ENCODE results near the gene UROS.

DNA sequence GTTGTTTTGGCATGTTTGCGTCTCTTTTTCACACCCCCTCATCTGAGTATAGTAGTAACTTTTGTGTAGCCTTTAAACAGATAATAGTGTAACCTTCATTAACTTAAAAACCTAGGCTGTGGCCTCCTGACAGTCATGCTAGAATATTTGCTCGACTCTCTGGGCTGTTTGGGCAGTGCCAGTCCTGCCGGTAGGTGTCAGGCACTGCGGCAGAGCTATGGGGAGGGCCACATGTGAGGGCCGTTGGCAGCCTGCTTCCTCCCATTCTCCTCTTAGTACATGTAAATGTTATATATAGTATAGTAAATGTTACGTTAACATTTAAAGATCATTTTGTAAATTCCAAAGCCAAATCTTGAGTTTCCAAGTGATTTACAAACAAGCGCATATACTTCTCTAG, 26.4 kb upstream of the UROS start:
- TF ChIP-seq RCOR1 (IDR thresholded peaks at IDR 0.05; ENCODE audit: insufficient replicate concordance, low read length) (no peak), MXI1 (IDR thresholded peaks at IDR 0.05; ENCODE audit: borderline replicate concordance, low read depth, low read length) (no peak), MAFK (IDR thresholded peaks at IDR 0.05; ENCODE audit: low read depth, low read length) (no peak), RFX5 (IDR thresholded peaks at IDR 0.05; ENCODE audit: low read depth, low read length) (no peak)

Measured in IMR-90 (cell line).